T-helper 22 cell (primary cell): ENCODE results near the gene PTH1R.

Experiments
- DNase-seq: peaks from one replicate; pipeline ENCODE4 v3.0.0-alpha.2; 2020; ENCODE audit warnings: low read depth

PTH1R gene

GRCh38 chr3:46913644-46914043 is 36.1 kb downstream of the PTH1R start:
- DNase-seq, result no peak

GRCh38 chr3:46914849-46915248 is 37.3 kb downstream of the PTH1R start:
- DNase-seq, result no peak

GRCh38 chr3:46915297-46915822 is 37.8 kb downstream of the PTH1R start:
- DNase-seq, result no peak

DNA sequence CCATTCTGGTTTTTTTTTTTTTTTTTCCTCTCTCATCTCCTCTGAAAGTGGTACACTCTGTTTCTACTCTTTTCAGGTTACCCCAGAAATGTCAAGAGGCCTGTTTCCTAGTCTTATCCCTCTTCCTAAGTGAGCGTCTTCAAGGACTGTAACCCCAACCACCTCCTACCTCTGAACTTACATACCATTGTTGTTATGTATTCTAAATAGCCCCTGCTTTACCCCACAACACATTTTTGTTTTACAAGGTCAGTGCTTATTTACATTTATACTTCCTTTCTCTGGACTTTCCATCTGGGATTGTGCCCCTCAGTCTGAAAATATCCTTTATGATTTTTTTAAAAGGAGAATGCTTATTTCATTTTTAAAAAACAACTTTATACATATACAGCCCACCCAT is 38.8 kb downstream of the PTH1R start:
- no peak for DNase-seq

- DNase-seq, result no peak
Measured at GRCh38 chr3:46916799-46917198, 39.3 kb downstream of the PTH1R start.

DNA sequence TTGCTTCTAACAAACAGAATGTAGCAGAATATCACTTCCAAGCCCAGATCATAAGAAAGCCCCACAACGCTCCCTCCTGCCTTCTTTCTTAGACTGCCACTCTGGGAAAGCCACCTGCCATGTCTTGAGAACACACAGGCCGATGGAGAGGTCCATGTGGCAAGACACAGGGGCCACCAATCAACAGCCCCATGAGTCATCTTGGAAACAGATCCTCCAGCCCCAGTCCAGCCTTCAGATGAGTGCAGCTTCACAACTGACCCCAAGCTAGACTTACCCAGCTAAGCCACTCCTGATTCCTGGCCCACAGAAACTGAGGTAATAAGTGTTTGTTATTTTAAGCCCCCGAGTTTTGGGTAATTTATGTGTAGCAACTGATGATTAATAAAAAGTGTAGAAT is 39.7 kb downstream of the PTH1R start:
- DNase-seq, result no peak

DNA sequence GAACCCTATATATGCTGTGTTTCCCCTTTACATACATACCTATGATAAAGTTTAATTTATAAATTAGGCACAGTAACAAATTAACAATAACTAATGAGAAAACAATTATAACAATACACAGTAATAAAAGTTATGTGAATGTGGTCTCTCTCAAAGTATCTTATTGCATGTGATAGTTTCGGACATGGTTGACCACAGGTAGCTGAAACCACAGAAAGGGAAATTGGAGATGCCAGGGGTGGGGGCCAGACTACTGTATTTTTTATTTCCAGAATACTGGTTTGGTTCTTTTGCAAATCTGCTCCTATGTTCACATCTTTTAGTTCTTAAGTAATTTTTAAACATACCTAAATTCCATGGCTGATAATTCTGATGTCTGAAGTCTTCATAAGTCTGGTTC is 40.7 kb downstream of the PTH1R start:
- no peak for DNase-seq

DNA sequence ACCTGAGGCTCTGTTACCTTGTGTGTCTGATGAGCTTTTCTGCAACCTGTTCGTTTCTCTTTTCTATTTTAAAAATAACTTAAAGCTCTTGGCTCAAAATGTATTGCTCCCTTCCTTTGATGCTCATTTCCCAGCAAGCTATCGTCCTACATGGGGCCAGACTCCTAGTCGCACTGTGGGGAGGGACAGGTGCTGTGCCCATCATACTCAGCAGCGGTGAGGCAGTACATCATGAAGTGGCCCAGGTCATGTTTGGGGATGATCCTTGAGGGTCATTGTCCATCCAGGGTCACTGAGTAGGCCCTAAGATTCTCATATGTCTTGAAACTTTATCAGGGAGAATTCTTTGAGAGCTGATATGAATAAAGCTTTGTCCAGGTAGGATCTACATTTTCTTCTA is 41.1 kb downstream of the PTH1R start:
- no peak for DNase-seq

GRCh38 chr3:46921041-46921440 is 43.5 kb downstream of the PTH1R start:
- DNase-seq, result no peak

- DNase-seq, result no peak
Measured at GRCh38 chr3:46921871-46922271, 44.4 kb downstream of the PTH1R start.

- DNase-seq, result no peak
Measured at GRCh38 chr3:46922426-46922825, 44.9 kb downstream of the PTH1R start.

DNA sequence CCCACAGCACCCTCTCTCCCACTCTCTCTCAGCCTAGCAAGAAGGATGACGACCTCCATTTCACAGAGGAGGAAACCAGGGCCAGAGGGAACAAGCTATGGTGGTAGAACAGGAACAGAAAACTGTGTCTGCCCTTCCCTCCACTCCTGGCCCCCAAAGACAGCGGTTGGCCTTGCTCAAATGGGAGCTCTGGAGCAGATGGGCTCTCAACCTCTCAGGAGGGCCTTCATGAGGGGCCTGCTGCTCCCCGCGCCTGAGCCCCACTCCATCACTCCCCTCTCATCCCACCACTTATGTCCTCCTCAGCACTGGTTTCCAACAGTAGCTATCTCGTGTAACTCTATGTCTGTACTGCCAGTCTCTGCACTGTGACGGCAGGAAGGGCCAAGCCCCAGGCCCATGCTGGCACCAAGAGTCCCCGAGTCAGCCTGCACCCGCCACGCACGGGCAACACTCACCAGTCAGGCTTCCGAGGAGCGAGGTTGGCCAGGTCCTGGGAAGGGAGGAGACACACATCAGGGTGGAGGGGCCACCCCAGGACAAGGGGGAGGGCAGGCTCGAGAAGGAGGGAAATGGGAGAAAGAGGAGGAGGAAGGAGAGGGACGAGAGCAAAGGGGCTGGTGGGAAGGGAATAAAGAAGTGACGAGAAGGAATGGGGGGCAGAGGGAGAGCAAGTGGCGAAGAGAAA is 45.5 kb downstream of the PTH1R start:
- no peak for DNase-seq

DNA sequence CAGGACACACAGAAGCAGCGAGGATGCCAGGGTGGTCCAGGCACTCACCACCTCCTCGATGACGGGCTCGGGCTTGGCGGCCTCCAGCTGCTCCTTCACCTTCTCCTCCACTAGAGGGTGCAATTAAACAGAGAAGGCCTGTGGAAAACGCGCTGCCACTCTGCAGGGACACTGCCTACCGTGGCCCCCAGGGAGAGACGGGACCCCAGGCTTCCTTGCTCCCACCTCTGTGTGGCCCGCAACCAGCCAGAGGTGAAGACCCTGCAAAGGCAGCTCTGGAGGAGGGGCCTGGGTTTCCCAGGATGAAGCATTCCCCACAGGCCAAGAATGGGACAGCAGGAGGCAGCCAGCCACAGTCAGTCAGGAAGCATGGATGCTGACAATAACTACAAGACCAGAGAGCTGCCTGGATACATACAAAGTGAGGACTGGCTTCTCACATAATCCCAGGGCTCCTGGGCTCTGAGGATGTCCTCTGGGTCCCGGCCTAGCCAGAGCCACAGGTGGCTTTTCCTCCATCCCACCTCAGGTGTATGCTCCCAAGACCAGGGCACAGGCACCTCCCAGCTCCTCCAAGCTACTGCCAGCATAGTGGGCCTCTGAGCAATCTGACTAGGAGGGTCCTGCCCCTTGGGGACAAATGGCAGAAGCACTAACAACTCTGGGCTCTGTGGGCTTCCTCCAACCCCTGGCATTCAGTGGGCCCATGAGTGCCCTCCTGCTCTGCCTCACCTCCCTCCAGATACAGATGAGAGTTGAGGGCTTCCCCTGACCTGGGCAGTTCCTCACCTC is 46.2 kb downstream of the PTH1R start:
- no peak for DNase-seq

DNA sequence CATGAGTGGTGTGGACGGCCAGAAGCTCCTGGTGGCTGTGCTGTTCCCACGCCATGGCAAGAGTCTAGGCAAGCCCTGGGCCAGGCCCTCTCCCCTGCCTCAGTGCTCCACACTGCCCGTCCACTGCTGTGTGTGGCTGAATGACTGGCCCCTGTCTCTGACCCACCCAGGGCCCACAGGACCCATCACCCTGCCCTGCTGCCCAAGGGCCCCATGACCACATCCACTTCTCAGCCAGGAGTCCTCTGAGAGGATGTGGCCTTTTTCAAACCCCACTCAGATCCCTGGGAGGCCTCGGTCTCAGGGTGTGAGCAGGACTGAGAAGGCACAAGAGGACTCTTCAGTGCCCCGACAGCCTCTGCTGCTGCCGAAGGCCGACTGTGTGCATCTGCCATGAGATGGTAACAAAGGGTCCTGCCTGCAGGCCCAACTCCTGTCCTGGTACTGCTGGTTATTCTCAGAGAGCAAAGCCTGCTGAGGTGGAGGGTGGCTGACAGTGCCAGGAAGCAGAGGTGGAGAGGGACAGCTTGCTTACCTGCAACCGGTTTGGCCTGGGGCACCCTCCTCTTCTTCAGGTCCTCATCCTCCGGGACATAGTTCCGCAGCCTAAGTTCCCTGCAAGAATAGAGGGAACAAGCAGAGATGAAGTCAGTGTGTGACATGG is 47.5 kb downstream of the PTH1R start:
- DNase-seq, result no peak

- DNase-seq, result no peak
Measured at GRCh38 chr3:46925585-46925934, 48.0 kb downstream of the PTH1R start.

DNA sequence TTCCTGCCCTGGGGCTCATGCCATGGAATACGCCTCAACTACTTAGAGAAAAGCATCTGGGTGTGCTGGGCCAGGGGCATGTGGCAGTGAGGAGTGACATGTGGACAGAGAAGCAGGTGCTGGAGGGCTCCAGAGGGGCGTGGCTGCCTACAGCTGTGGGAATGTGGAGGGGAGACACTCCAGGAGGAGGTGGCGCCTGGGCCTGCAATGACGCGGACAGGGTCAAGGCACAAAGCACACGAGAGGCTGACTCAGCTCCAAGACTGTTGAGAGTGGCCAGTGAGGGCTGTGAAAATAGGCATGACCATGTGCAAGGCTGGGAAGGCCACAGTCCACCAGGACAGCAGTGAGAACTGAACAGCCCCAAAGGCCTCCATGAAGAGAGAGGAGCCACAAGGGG is 48.5 kb downstream of the PTH1R start:
- DNase-seq, result no peak

- DNase-seq, result no peak
Measured at GRCh38 chr3:46926447-46926846, 48.9 kb downstream of the PTH1R start.

GRCh38 chr3:46926871-46927717 is 49.6 kb downstream of the PTH1R start:
- DNase-seq, result no peak

DNA sequence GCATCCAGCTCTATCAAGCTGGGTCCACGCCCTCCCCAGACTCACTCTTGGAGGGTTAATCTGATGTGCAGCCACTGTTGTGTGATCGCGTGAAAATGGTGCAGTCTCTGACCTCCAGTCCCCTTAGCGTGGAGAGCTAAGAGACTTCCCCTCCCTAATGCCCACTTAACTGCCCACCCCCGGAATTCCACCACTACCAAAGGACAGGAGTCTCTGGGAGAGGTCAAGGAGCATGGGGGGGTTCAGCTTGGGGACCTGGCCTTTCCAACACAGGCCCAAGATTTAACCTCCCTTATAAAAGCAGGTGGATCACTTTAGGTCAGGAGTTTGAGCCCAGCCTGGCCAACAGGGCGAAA is 50.2 kb downstream of the PTH1R start:
- no peak for DNase-seq

DNA sequence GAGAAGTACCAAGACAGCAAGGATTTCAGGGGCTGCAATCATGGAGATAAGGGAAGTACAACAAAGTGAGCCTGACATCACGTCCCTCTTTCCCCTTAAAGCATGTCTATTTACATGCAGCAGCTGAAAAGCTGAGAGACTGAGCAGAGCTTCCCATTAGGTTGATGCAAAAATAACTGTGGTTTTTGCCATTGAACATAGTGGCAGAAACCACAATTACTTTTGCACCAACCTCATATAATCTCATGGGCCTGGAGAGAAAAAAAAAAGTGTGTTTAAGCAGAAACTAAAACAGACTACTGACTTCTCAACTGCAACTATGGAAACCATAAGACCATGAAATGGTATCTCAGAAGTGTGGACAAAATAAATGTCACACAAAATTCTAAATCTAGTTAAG is 50.8 kb downstream of the PTH1R start:
- DNase-seq, result no peak

DNA sequence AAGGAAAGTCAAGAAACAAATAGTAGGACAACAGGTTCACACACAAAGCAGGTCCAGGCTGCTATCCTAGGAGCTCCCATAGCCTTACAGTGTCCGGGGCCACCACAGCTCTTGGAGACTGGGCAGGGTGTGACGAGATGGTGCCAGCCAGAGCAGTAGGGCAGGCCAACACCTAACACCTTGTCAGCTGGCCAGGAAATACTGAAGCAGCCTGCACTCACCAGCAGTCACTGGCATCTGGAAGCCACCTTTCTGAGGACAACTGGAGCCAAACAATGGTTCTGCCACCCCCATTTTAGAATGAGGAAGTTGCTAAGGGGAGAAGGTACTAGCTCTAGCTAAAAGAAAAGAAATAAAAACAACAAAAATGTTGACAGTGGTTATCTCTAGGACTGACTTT is 51.8 kb downstream of the PTH1R start:
- DNase-seq, result no peak
